Esophagus squamous epithelium (tissue), 4 donors: ENCODE measurements around the gene SMTNL2.

Experiments
- CTCF ChIP-seq, 6 experiments: fragments of 450-650 bp in 4 of 6; fragments of 200-600 bp in 2 of 6; sonication (generic) in 2 of 6; IDR thresholded peaks; one replicate each; pipeline ENCODE4 v1.5.1; 2016 to 2019; ENCODE audit warnings: antibody characterized with exemption in 6 of 6, mild to moderate bottlenecking in 4 of 6, moderate library complexity in 4 of 6
- POLR2A ChIP-seq, 4 donors: fragments of 450-650 bp; IDR thresholded peaks; one replicate each; pipeline ENCODE4 v1.6.1; 2017; ENCODE audit warnings: antibody characterized with exemption in 4 of 4, mild to moderate bottlenecking in 4 of 4, moderate library complexity in 3 of 4

GRCh38 chr17:4583206-4583605, 1.1 kb upstream of the SMTNL2 start:
- no peak for TF ChIP-seq CTCF (IDR thresholded peaks at IDR 0.05)
- no peak for TF ChIP-seq POLR2A (IDR thresholded peaks at IDR 0.05)
